ENCODE results near the gene NFIB. TPM values are rescaled to one million over a fixed set of nuclear protein-coding genes. Genes with fewer than 3 reads are reported as not detected.

NFIB gene
- total and polyA plus RNA-seq, 2 of the 4 experiments (the other 2 are of a cell fraction), result 1.4 to 2.0 TPM

DNA sequence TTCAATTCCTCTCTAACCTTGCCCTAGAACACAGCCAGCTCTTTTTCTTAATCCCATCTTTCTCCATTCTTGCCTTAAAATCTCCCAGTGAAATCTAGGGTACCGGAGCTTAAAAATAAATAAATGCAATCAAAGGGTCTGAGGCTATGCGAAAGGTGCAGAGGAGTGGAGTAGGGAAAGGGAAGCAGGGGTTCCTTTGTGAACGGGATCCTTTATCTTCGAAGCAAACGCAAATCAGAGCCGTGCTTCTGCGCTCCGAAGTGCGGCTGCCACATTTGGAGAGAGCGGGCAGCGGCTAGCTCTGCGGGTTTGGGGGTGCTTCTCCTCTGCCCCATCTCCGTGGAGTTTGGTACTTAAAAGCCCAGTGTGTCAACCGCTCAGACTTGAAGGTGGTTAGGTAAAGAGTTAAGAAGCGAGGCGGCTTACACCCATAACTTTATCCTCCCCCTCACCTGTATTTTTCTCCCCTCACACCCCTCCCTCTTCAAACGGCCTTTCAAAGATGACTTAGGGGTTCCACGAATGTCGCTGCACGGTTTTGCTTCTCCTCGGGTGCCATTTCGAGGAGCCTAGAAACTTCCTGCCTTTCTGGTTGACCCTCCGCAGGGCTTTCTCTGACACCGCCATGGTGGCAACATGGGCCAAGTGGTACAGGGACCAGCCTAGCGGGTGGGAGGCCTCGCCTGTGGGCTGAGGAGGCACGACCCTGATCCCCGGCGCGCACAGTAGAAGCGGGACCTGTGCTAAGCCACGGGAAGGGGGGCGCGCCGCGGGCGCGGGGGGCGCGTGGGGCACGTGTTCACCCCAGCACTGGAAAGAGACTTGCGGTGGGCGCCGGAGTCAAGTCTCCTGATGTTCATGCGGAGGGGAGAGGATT lies 31.7 kb upstream of the NFIB start (continued):
- no peak for TF ChIP-seq NFE2L2 (IDR thresholded peaks at IDR 0.05; ENCODE audit: low read depth, low read length)

- no peak overlapping the region for H2BK15ac ChIP-seq (ENCODE audit: low read depth, low read length)
- H4K91ac ChIP-seq (ENCODE audit: insufficient read depth, low read depth, low read length), result no peak overlapping the region
- no peaks in the 10 kb centered on the region for H3K79me1 ChIP-seq (ENCODE audit: low read depth in 1 of 2, low read length in 2 of 2)
- no peak overlapping the region for H3K4me3 ChIP-seq (ENCODE audit: insufficient read depth, low read depth, low read length)
- dilution Hi-C loops (cut with HindIII; ENCODE audit: low sequenced_read_pairs, unreplicated experiment) (no loop called here), in situ Hi-C loops (cut with MboI; ENCODE audit: low sequenced_read_pairs) (no loop called here), intact Hi-C loops (cut with micrococcal nuclease) (no loop called here)
- CTCF ChIA-PET, result interaction anchor here (0.6 to 1.0 kb wide), 3 partner anchors 9 to 1271 kb away, joined by 3 to 5 read pairs (median 3); no protein-coding TSS in a partner anchor
- TF ChIP-seq FOS (IDR thresholded peaks at IDR 0.05; ENCODE audit: low read depth, low read length) (no peak), SMC3 (IDR thresholded peaks at IDR 0.05; ENCODE audit: low read depth, low read length) (no peak), CHD1 (IDR thresholded peaks at IDR 0.05; ENCODE audit: low read depth, low read length) (no peak), USF2 (IDR thresholded peaks at IDR 0.05; ENCODE audit: low read depth, low read length) (no peak), MXI1 (IDR thresholded peaks at IDR 0.05; ENCODE audit: borderline replicate concordance, low read depth, low read length) (no peak), POLR2A (IDR thresholded peaks at IDR 0.05; ENCODE audit: low read depth, low read length) (no peak), BHLHE40 (IDR thresholded peaks at IDR 0.05; ENCODE audit: low read depth, low read length) (no peak), RCOR1 (IDR thresholded peaks at IDR 0.05; ENCODE audit: insufficient replicate concordance, low read length) (no peak), CTCF (conservative IDR thresholded peaks at IDR 0.05; ENCODE audit: low read depth, low read length) (no peak), CEBPB (IDR thresholded peaks at IDR 0.05; ENCODE audit: low read depth, low read length) (no peak), NFE2L2 (IDR thresholded peaks at IDR 0.05; ENCODE audit: low read depth, low read length) (no peak), RFX5 (IDR thresholded peaks at IDR 0.05; ENCODE audit: low read depth, low read length) (no peak), MAZ (IDR thresholded peaks at IDR 0.05; ENCODE audit: borderline replicate concordance, low read depth, low read length) (no peak), RAD21 (IDR thresholded peaks at IDR 0.05; ENCODE audit: low read length) (no peak)
- H3K9me3 ChIP-seq (ENCODE audit: control insufficient read depth, insufficient read depth, low read length), result peaks cover 10% of the 10 kb centered on the region; the same call in 1 of the 2 replicates
- H2BK120ac ChIP-seq (ENCODE audit: low read depth, low read length), result no peak overlapping the region
- H3K18ac ChIP-seq (ENCODE audit: low read depth, low read length), result no peak overlapping the region
- 86% methylated on average over 5 of the region's 9 CpGs; no CpG with 5 or more reads in 1 of the 2 experiments for WGBS, 2 experiments (ENCODE audit: extremely low coverage in 2 of 2, insufficient read length in 1 of 2)
- DNase-seq (no peak), ATAC-seq (ENCODE audit: low read depth) (no peak)
- H3K36me3 ChIP-seq (ENCODE audit: control insufficient read depth, insufficient read depth, low read length), result no peaks in the 10 kb centered on the region
- no peak overlapping the region for H3K56ac ChIP-seq (ENCODE audit: extremely low read depth, insufficient read depth, low read length)
- H3K23ac ChIP-seq (ENCODE audit: low read depth, low read length), result no peak overlapping the region
- no peaks in the 10 kb centered on the region for H3K9me1 ChIP-seq (ENCODE audit: insufficient read depth, low read length)
- peaks cover 9% of the 10 kb centered on the region; the same call in 1 of the 2 replicates for H4K20me1 ChIP-seq (ENCODE audit: insufficient read depth, low read length)
- H2BK5ac ChIP-seq (ENCODE audit: low read depth, low read length, poor library complexity, severe bottlenecking), result no peak overlapping the region
- no peak overlapping the region for H3K4me2 ChIP-seq (ENCODE audit: low read depth, low read length)
- peaks cover 2% of the 10 kb centered on the region; the same call in 1 of the 2 replicates for H3K4me1 ChIP-seq (ENCODE audit: control insufficient read depth, insufficient read depth, low read length)
- H2AFZ ChIP-seq (replicated peaks; ENCODE audit: low read length, poor library complexity), result no peak overlapping the region
- H2AK5ac ChIP-seq (ENCODE audit: low read depth, low read length), result no peak overlapping the region
- no peak overlapping the region for H2AK9ac ChIP-seq (replicated peaks; ENCODE audit: low read depth, low read length, poor library complexity)
- H3K14ac ChIP-seq (replicated peaks; ENCODE audit: low read depth, low read length), result no peak overlapping the region
- H3K4ac ChIP-seq (ENCODE audit: low read depth, low read length), result no peak overlapping the region
- H4K5ac ChIP-seq (ENCODE audit: low read depth, low read length), result no peak overlapping the region
- POLR2A ChIA-PET (ENCODE audit: unreplicated experiment), result no interaction called here
- BruUV-seq (replicated peaks), result no TSS peak
- no peak overlapping the region for H3K9ac ChIP-seq (ENCODE audit: low read depth, low read length)
- H4K8ac ChIP-seq (ENCODE audit: low read depth in 2 of 2, low read length in 2 of 2), result no peak overlapping the region
- H3K27ac ChIP-seq (ENCODE audit: insufficient read depth, low read length), result no peak overlapping the region
- no peak overlapping the region for H2BK20ac ChIP-seq (ENCODE audit: low read depth, low read length)
- peaks cover 97% of the 10 kb centered on the region for H3K27me3 ChIP-seq (ENCODE audit: control insufficient read depth, insufficient read depth, low read length)
These were observed 31.0 kb upstream of the NFIB start for GRCh38 chr9:14344941-14345353.
